Aorta (tissue), 5 donors: ENCODE results near the gene PLXNB2. TPM values are rescaled to one million over a fixed set of nuclear protein-coding genes. Genes with fewer than 3 reads are reported as not detected.

ENCODE experiments used
- ATAC-seq: fragments of 200-7000 bp; cut with Tn5 transposase; one replicate; pipeline ENCODE4 v1.9.1; 2022; ENCODE audit warnings: moderate library complexity; ENCODE audit not compliant: low FRiP score
- DNase-seq, 2 donors: peaks; one replicate each; pipeline ENCODE4 v3.0.0-alpha.2; 2020
- H3K27ac ChIP-seq, 2 donors: one replicate each; pipeline ENCODE4 v1.5.1; 2013; ENCODE audit warnings: low read length in 2 of 2, mild to moderate bottlenecking in 2 of 2, moderate library complexity in 2 of 2, control low read depth in 1 of 2, inconsistent platforms in 1 of 2, low read depth in 1 of 2
- H3K27me3 ChIP-seq, 2 donors: one replicate each; pipeline ENCODE4 v1.6.1; 2013; ENCODE audit warnings: control low read depth in 1 of 2, low read length in 1 of 2, mild to moderate bottlenecking in 1 of 2, moderate library complexity in 1 of 2; ENCODE audit not compliant: insufficient read depth in 2 of 2, control insufficient read depth in 1 of 2
- H3K36me3 ChIP-seq, 2 donors: one replicate each; pipeline ENCODE4 v1.6.1; 2013; ENCODE audit warnings: control low read depth in 1 of 2, low read length in 1 of 2, mild to moderate bottlenecking in 1 of 2; ENCODE audit not compliant: insufficient read depth in 2 of 2, control insufficient read depth in 1 of 2
- H3K4me1 ChIP-seq, 2 donors: one replicate each; pipeline ENCODE4 v1.6.1; 2013; ENCODE audit warnings: low read length in 2 of 2, control low read depth in 1 of 2, mild to moderate bottlenecking in 1 of 2, moderate library complexity in 1 of 2; ENCODE audit not compliant: insufficient read depth in 2 of 2, control insufficient read depth in 1 of 2
- H3K4me3 ChIP-seq, 2 donors: one replicate each; pipeline ENCODE4 v1.5.1; 2013; ENCODE audit warnings: low read length in 2 of 2, control low read depth in 1 of 2, mild to moderate bottlenecking in 1 of 2
- H3K9me3 ChIP-seq: one replicate; pipeline ENCODE4 v1.6.1; 2013; ENCODE audit warnings: mild to moderate bottlenecking, low read length; ENCODE audit not compliant: control insufficient read depth
- WGBS, 2 donors: extraction: QIAGEN DNeasy Blood & Tissue Kit; methylation state at CpG; one replicate each; pipeline ENCODE4 v1.1.7; 2013; 5-methylcytosine and 5-hydroxymethylcytosine counted together
- intact Hi-C, 2 donors: fragments of 100-400 bp; cut with DNase I; formaldehyde crosslinking; loops; one replicate each; pipeline versions ENCODE4 v1.14.2 to v1.15.0; 2022
- polyA plus RNA-seq, 2 donors: library from polyadenylated mRNA; stranded (reverse); fragments of 200-250 nt; gene quantifications; one replicate each; pipeline ENCODE4 v1.2.3, GENCODE V29; 2013
- total RNA-seq, 2 donors: library from RNA; stranded (reverse); fragmentation: NEBNext Ultra II Directional; extraction: Animal tissue kit (Norgen Biotek cat#: 25700); gene quantifications; one replicate each; pipeline ENCODE4 v1.2.1, GENCODE V29; 2021
- donor health status: healthy with polysubstance abuse.
- donor health status: Bipolar disorder and iron deficiency.
- donor health status: DM: no; HTN: no; CAD: no.
- donor health status: DM: no; HTN: no; CAD: no.
- donor health status: DM: yes; HTN: yes; CAD: no.

PLXNB2 gene
- total and polyA plus RNA-seq, 4 donors, result 46.0 to 214 (median 175) TPM

GRCh38 chr22:50256258-50256862 is 51.1 kb downstream of the PLXNB2 start:
- Histone ChIP-seq H3K27ac (no peak overlapping the region), H3K27me3 (no peaks in the 10 kb centered on the region), H3K4me1 (no peaks in the 10 kb centered on the region), H3K4me3 (no peak overlapping the region), H3K9me3 (no peaks in the 10 kb centered on the region), H3K36me3 (no peaks in the 10 kb centered on the region)
- intact Hi-C loops, result no loop called here
- 86 to 89% methylated on average over 12 of the region's 12 CpGs for WGBS, 2 donors
- ATAC-seq (no peak), DNase-seq (no peak)

- no peak overlapping the region for H3K27ac ChIP-seq
- no peak overlapping the region for H3K4me3 ChIP-seq
- no peaks in the 10 kb centered on the region for H3K9me3 ChIP-seq
- H3K4me1 ChIP-seq, result no peaks in the 10 kb centered on the region
- ATAC-seq (no peak), DNase-seq (no peak)
- H3K27me3 ChIP-seq, result no peaks in the 10 kb centered on the region
- no peaks in the 10 kb centered on the region for H3K36me3 ChIP-seq
- intact Hi-C loops, result no loop called here
- WGBS, 2 donors, result 91 to 94% methylated on average over 17 of the region's 17 CpGs
Observed at GRCh38 chr22:50255607-50256006, 51.8 kb downstream of the PLXNB2 start.

GRCh38 chr22:50255099-50255498 is 52.3 kb downstream of the PLXNB2 start:
- H3K4me1 ChIP-seq, result no peaks in the 10 kb centered on the region
- WGBS, 2 donors, result 86% methylated on average over 19 of the region's 19 CpGs
- no peak overlapping the region for H3K27ac ChIP-seq
- H3K9me3 ChIP-seq, result no peaks in the 10 kb centered on the region
- H3K36me3 ChIP-seq, result no peaks in the 10 kb centered on the region
- H3K4me3 ChIP-seq, result no peak overlapping the region
- DNase-seq (no peak), ATAC-seq (no peak)
- intact Hi-C loops, result no loop called here
- no peaks in the 10 kb centered on the region for H3K27me3 ChIP-seq

- Histone ChIP-seq H3K4me1 (no peaks in the 10 kb centered on the region), H3K4me3 (no peak overlapping the region), H3K27me3 (no peaks in the 10 kb centered on the region), H3K9me3 (no peaks in the 10 kb centered on the region), H3K27ac (no peak overlapping the region), H3K36me3 (no peaks in the 10 kb centered on the region)
- no peak for DNase-seq
- intact Hi-C loops, result loop anchor here (2.0 to 5.0 kb wide), 3 partner anchors 73 to 89 kb away; partner anchors contain the start of genes PPP6R2 (in 2 of the 2) and DENND6B (in 1 of the 2)
- no peak for ATAC-seq
- WGBS, 2 donors, result 69 to 78% methylated on average over 8 of the region's 8 CpGs
Observed at GRCh38 chr22:50253941-50254340, 53.5 kb downstream of the PLXNB2 start.

GRCh38 chr22:50253046-50253915 is 54.2 kb downstream of the PLXNB2 start:
- intact Hi-C loops, result loop anchor here (2.0 to 5.0 kb wide), 3 partner anchors 74 to 90 kb away; partner anchors contain the start of genes PPP6R2 (in 2 of the 2) and DENND6B (in 1 of the 2)
- no peak for ATAC-seq
- Histone ChIP-seq H3K36me3 (no peaks in the 10 kb centered on the region), H3K9me3 (no peaks in the 10 kb centered on the region), H3K27me3 (no peaks in the 10 kb centered on the region), H3K4me3 (no peak overlapping the region), H3K27ac (no peak overlapping the region), H3K4me1 (no peaks in the 10 kb centered on the region)
- peak in 1 of 2 donors; percentile 69 for DNase-seq
- 80 to 82% methylated on average over 22 of the region's 22 CpGs for WGBS, 2 donors

GRCh38 chr22:50252082-50253045 is 55.1 kb downstream of the PLXNB2 start:
- ATAC-seq (peak; percentile 77), DNase-seq (peak; percentile 83 to 92)
- Histone ChIP-seq H3K4me3 (no peak overlapping the region), H3K9me3 (no peaks in the 10 kb centered on the region), H3K4me1 (no peaks in the 10 kb centered on the region), H3K36me3 (no peaks in the 10 kb centered on the region), H3K27ac (no peak overlapping the region), H3K27me3 (no peaks in the 10 kb centered on the region)
- 45 to 46% methylated on average over 25 of the region's 25 CpGs for WGBS, 2 donors
- intact Hi-C loops, result loop anchor here (2.0 to 5.0 kb wide), 3 partner anchors 75 to 90 kb away; partner anchors contain the start of genes PPP6R2 (in 2 of the 2) and DENND6B (in 1 of the 2)

- ATAC-seq (no peak), DNase-seq (peak in 1 of 2 donors; percentile 75)
- intact Hi-C loops, result loop anchor here (2.0 to 5.0 kb wide), 3 partner anchors 76 to 91 kb away; partner anchors contain the start of genes PPP6R2 (in 2 of the 2) and DENND6B (in 1 of the 2)
- H3K4me1 ChIP-seq, result no peaks in the 10 kb centered on the region
- no peak overlapping the region for H3K27ac ChIP-seq
- peak overlapping the region; percentile 6 to 42 for H3K4me3 ChIP-seq
- no peaks in the 10 kb centered on the region for H3K9me3 ChIP-seq
- 12 to 14% methylated on average over 34 to 36 of the region's 36 CpGs for WGBS, 2 donors
- no peaks in the 10 kb centered on the region for H3K27me3 ChIP-seq
- no peaks in the 10 kb centered on the region for H3K36me3 ChIP-seq
Observed at GRCh38 chr22:50251477-50252081, 55.9 kb downstream of the PLXNB2 start.
